Osteoblast (primary cell): ENCODE data around the gene KIAA0825. TPM values are rescaled to one million over a fixed set of nuclear protein-coding genes. Genes with fewer than 3 reads are reported as not detected.

Experiments
- DNase-seq: peaks from one replicate; pipeline ENCODE4 v3.0.0; 2011; ENCODE audit warnings: low spot score, mixed read lengths; ENCODE audit not compliant: insufficient read length; ENCODE audit errors: missing footprints
- H2AFZ ChIP-seq: 2 replicates; pipeline ENCODE4 v1.6.0; 2011; ENCODE audit warnings: mild to moderate bottlenecking, low read length
- H3K27ac ChIP-seq: 2 replicates; pipeline ENCODE4 v1.5.1; 2011; ENCODE audit warnings: mild to moderate bottlenecking, low read depth, low read length, moderate library complexity
- H3K27me3 ChIP-seq: 2 replicates; pipeline ENCODE4 v1.6.0; 2012; ENCODE audit warnings: mild to moderate bottlenecking, control low read depth, inconsistent platforms, low read length, moderate library complexity; ENCODE audit not compliant: insufficient read depth
- H3K36me3 ChIP-seq: 2 replicates; pipeline ENCODE4 v1.5.1; 2011; ENCODE audit warnings: mild to moderate bottlenecking, low read length, control low read depth, moderate library complexity; ENCODE audit not compliant: insufficient read depth
- H3K4me1 ChIP-seq: 2 replicates; pipeline ENCODE4 v1.5.1; 2011; ENCODE audit warnings: mild to moderate bottlenecking, low read length, control low read depth, moderate library complexity; ENCODE audit not compliant: insufficient read depth
- H3K4me2 ChIP-seq: 2 replicates; pipeline ENCODE4 v1.6.0; 2011; ENCODE audit warnings: mild to moderate bottlenecking, low read length; ENCODE audit not compliant: insufficient read depth
- H3K4me3 ChIP-seq: fragments of 200-600 bp; sonication (generic); 3 replicates; pipeline ENCODE4 v1.5.1; 2012; ENCODE audit warnings: mild to moderate bottlenecking, low read length, inconsistent platforms; ENCODE audit not compliant: insufficient read depth
- H3K79me2 ChIP-seq: 2 replicates; pipeline ENCODE4 v1.6.0; 2012; ENCODE audit warnings: mild to moderate bottlenecking, low read length, control low read depth, inconsistent platforms; ENCODE audit not compliant: insufficient read depth
- H3K9me3 ChIP-seq: 2 replicates; pipeline ENCODE4 v1.5.1; 2011; ENCODE audit warnings: low read depth, low read length, control low read depth
- H4K20me1 ChIP-seq: 2 replicates; pipeline ENCODE4 v1.6.0; 2012; ENCODE audit warnings: mild to moderate bottlenecking, low read length, control low read depth; ENCODE audit not compliant: insufficient read depth
- CTCF ChIP-seq: IDR thresholded peaks from 2 replicates; pipeline ENCODE4 v1.5.1; 2011; ENCODE audit warnings: mild to moderate bottlenecking, low read depth, low read length, moderate library complexity; ENCODE audit errors: extremely low read depth
- total RNA-seq: library from RNA; depleted of rRNA; stranded (reverse); fragments of >200 nt; gene quantifications from 2 replicates; pipeline ENCODE4 v1.2.3, GENCODE V29; 2012

Gene KIAA0825
- total RNA-seq, 1 donor = 8.0 TPM

DNA sequence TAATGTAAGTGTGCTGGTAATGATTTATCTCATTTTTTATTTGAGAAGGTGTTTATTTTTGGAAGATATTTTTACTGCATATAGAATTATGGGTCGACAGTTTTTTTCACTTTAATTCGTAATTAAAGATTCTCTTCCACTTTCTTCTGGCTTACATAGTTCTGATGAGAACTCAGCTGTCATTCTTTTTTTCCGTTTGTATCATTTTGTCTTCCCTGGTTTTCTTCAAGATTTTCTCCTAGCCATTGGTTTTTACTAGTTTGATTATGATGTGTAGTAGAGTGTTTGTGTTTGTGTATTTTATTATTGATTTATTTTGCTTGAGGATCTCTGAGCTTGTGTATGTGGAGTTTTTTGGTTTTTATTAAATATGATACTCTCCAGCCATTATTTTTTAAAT lies 21.8 kb upstream of the KIAA0825 start:
- Histone ChIP-seq H3K4me2 (no peak overlapping the region), H3K4me1 (no peaks in the 10 kb centered on the region), H2AFZ (no peak overlapping the region), H3K79me2 (peaks cover 14% of the 10 kb centered on the region), H3K27me3 (no peaks in the 10 kb centered on the region), H3K4me3 (no peak overlapping the region), H4K20me1 (no peaks in the 10 kb centered on the region), H3K27ac (no peak overlapping the region), H3K9me3 (no peaks in the 10 kb centered on the region), H3K36me3 (no peaks in the 10 kb centered on the region)
- DNase-seq = no peak
- TF ChIP-seq CTCF = no peak

GRCh38 chr5:94632024-94632423 lies 13.6 kb upstream of the KIAA0825 start:
- DNase-seq = no peak
- Histone ChIP-seq H3K27ac (no peak overlapping the region), H2AFZ (no peak overlapping the region)

DNA sequence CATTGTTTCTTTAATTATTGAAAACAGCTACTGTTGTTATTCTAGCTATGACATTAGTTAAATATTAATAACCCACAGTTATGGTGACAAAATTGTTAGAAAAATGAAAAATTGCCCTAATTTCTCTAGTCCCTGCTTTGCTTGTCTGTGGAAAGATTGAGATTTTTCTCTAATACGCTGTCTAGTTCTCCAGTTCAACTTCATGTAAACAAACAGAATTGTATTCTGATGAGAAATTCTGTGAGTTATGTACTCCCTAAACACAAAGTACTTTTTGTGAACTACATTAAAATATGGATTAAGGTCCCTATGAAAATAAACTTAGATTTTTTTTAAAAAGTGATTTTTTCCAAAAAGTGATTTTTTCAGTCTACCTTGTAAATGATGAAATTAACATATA lies 8.8 kb upstream of the KIAA0825 start:
- Histone ChIP-seq H4K20me1 (no peaks in the 10 kb centered on the region), H3K27me3 (no peaks in the 10 kb centered on the region), H3K27ac (no peak overlapping the region), H3K79me2 (peaks cover 18% of the 10 kb centered on the region), H2AFZ (no peak overlapping the region), H3K36me3 (no peaks in the 10 kb centered on the region), H3K9me3 (no peaks in the 10 kb centered on the region), H3K4me2 (no peak overlapping the region), H3K4me3 (no peak overlapping the region), H3K4me1 (peaks cover 5% of the 10 kb centered on the region)
- DNase-seq = no peak
- no peak for TF ChIP-seq CTCF

More at GRCh38 chr5:94632024-94632423, 13.6 kb upstream of the KIAA0825 start:
- TF ChIP-seq CTCF = no peak
- Histone ChIP-seq H3K9me3 (no peaks in the 10 kb centered on the region), H3K4me3 (no peak overlapping the region), H3K4me1 (no peaks in the 10 kb centered on the region), H3K27me3 (no peaks in the 10 kb centered on the region), H3K36me3 (no peaks in the 10 kb centered on the region), H3K79me2 (peaks cover 5% of the 10 kb centered on the region), H4K20me1 (no peaks in the 10 kb centered on the region), H3K4me2 (no peak overlapping the region)

GRCh38 chr5:94623877-94624276 lies 5.5 kb upstream of the KIAA0825 start:
- Histone ChIP-seq H3K79me2 (peaks cover 49% of the 10 kb centered on the region), H3K4me2 (no peak overlapping the region), H3K27me3 (no peaks in the 10 kb centered on the region)

More at GRCh38 chr5:94623877-94624276, 5.5 kb upstream of the KIAA0825 start:
- Histone ChIP-seq H4K20me1 (no peaks in the 10 kb centered on the region), H3K4me3 (no peak overlapping the region), H2AFZ (no peak overlapping the region), H3K9me3 (no peaks in the 10 kb centered on the region), H3K27ac (no peak overlapping the region), H3K36me3 (no peaks in the 10 kb centered on the region), H3K4me1 (peaks cover 18% of the 10 kb centered on the region)
- no peak for TF ChIP-seq CTCF
- no peak for DNase-seq
